CD14-positive monocyte (primary cell): ENCODE data around the gene IKZF3. TPM values are rescaled to one million over a fixed set of nuclear protein-coding genes. Genes with fewer than 3 reads are reported as not detected.

Experiments
- DNase-seq, 3 donors: peaks; one replicate each; pipeline ENCODE4 v3.0.0-alpha.2; 2011 to 2022
- H2AFZ ChIP-seq: 2 replicates; pipeline ENCODE4 v1.6.0; 2012; ENCODE audit warnings: mild to moderate bottlenecking, low read depth, low read length, inconsistent platforms; ENCODE audit not compliant: insufficient read depth, poor library complexity, severe bottlenecking
- H3K27ac ChIP-seq, 2 donors: 1 replicate in 1 of 2; 2 replicates in 1 of 2; pipeline ENCODE4 v1.5.1; 2012 to 2013; ENCODE audit warnings: low read length in 2 of 2, control low read depth in 1 of 2, inconsistent platforms in 1 of 2, low read depth in 1 of 2, mild to moderate bottlenecking in 1 of 2
- H3K27me3 ChIP-seq, 2 donors: one replicate each; pipeline versions ENCODE4 v1.6.0 to v1.6.1; 2011 to 2013; ENCODE audit warnings: low read length in 2 of 2; ENCODE audit not compliant: control insufficient read depth in 2 of 2, insufficient read depth in 2 of 2
- H3K36me3 ChIP-seq, 2 donors: replicated peaks in 1 of 2; 1 replicate in 1 of 2; 2 replicates in 1 of 2; pipeline versions ENCODE4 v1.5.1 to v1.6.1; 2012 to 2013; ENCODE audit warnings: low read length in 2 of 2, control low read depth in 1 of 2, inconsistent platforms in 1 of 2, mild to moderate bottlenecking in 1 of 2; ENCODE audit not compliant: insufficient read depth in 2 of 2, control insufficient read depth in 1 of 2
- H3K4me1 ChIP-seq, 2 donors: 1 replicate in 1 of 2; 2 replicates in 1 of 2; pipeline versions ENCODE4 v1.5.1 to v1.6.1; 2012 to 2013; ENCODE audit warnings: low read length in 2 of 2, control low read depth in 1 of 2, inconsistent platforms in 1 of 2, mild to moderate bottlenecking in 1 of 2, moderate library complexity in 1 of 2; ENCODE audit not compliant: insufficient read depth in 2 of 2, control insufficient read depth in 1 of 2
- H3K4me2 ChIP-seq: replicated peaks from 2 replicates; pipeline ENCODE3; 2012; ENCODE audit warnings: low read length, moderate library complexity, mild to moderate bottlenecking; ENCODE audit not compliant: poor library complexity, severe bottlenecking; ENCODE audit errors: extremely low read depth
- H3K4me3 ChIP-seq, 3 experiments: fragments of 200-600 bp in 1 of 3; sonication (generic) in 1 of 3; replicated peaks in 1 of 3; 1 replicate in 2 of 3; 2 replicates in 1 of 3; pipeline ENCODE4 v1.5.1; 2011 to 2013; ENCODE audit warnings: low read length in 3 of 3, mild to moderate bottlenecking in 3 of 3, control low read depth in 2 of 3, low read depth in 2 of 3, inconsistent platforms in 1 of 3, moderate library complexity in 1 of 3
- H3K79me2 ChIP-seq: 2 replicates; pipeline ENCODE4 v1.6.0; 2012; ENCODE audit warnings: mild to moderate bottlenecking, control low read depth, inconsistent platforms, low read length, moderate library complexity; ENCODE audit not compliant: insufficient read depth
- H3K9ac ChIP-seq: 2 replicates; pipeline ENCODE4 v1.6.0; 2017; ENCODE audit warnings: low read length, mild to moderate bottlenecking; ENCODE audit not compliant: insufficient read depth, poor library complexity, severe bottlenecking
- H3K9me3 ChIP-seq, 2 donors: replicated peaks in 1 of 2; 1 replicate in 1 of 2; 2 replicates in 1 of 2; pipeline versions ENCODE4 v1.5.1 to v1.6.1; 2012 to 2013; ENCODE audit warnings: low read length in 2 of 2, control low read depth in 1 of 2; ENCODE audit not compliant: control insufficient read depth in 1 of 2, insufficient read depth in 1 of 2
- H4K20me1 ChIP-seq: 2 replicates; pipeline ENCODE4 v1.6.0; 2012; ENCODE audit warnings: mild to moderate bottlenecking, low read length, control low read depth, moderate library complexity; ENCODE audit not compliant: insufficient read depth
- H3K27ac Mint-ChIP-seq, 7 donors: one replicate each; pipeline ENCODE4 v1.8.0; 2020; ENCODE audit warnings: mild to moderate bottlenecking in 7 of 7, mixed read lengths in 7 of 7, moderate library complexity in 6 of 7, inconsistent platforms in 2 of 7
- H3K27me3 Mint-ChIP-seq, 3 donors: one replicate each; pipeline ENCODE4 v1.8.0; 2021 to 2022; ENCODE audit warnings: low read depth in 3 of 3, mild to moderate bottlenecking in 3 of 3, mixed read lengths in 3 of 3, moderate library complexity in 3 of 3, inconsistent platforms in 1 of 3
- H3K36me3 Mint-ChIP-seq, 2 donors: one replicate each; pipeline ENCODE4 v1.8.0; 2020; ENCODE audit warnings: mixed read lengths in 2 of 2, inconsistent platforms in 1 of 2, mild to moderate bottlenecking in 1 of 2
- H3K4me1 Mint-ChIP-seq: one replicate; pipeline ENCODE4 v1.8.0; 2020; ENCODE audit warnings: mild to moderate bottlenecking, mixed read lengths
- H3K4me3 Mint-ChIP-seq, 2 donors: one replicate each; pipeline ENCODE4 v1.8.0; 2020; ENCODE audit warnings: mild to moderate bottlenecking in 2 of 2, mixed read lengths in 2 of 2, moderate library complexity in 1 of 2
- H3K9me3 Mint-ChIP-seq, 7 donors: one replicate each; pipeline ENCODE4 v1.8.0; 2020 to 2022; ENCODE audit warnings: mixed read lengths in 7 of 7, mild to moderate bottlenecking in 6 of 7, moderate library complexity in 6 of 7, inconsistent platforms in 2 of 7
- WGBS: methylation state at CpG from one replicate; pipeline ENCODE4 v1.1.5; 2013; ENCODE audit warnings: missing lambda C conversion rate; ENCODE audit not compliant: insufficient coverage; 5-methylcytosine and 5-hydroxymethylcytosine counted together
- intact Hi-C, 2 donors: fragments of 100-400 bp; cut with micrococcal nuclease; formaldehyde crosslinking; loops; one replicate each; pipeline versions ENCODE4 v1.15.0 to v1.15.1; 2023
- polyA plus RNA-seq, 3 donors: library from polyadenylated mRNA; depleted of rRNA in 1 of 3; unstranded in 2 of 3; stranded (reverse) in 1 of 3; fragments of 300-500 nt in 2 of 3; fragments of >200 nt in 1 of 3; fragmentation: Illumina TruSeq in 2 of 3; gene quantifications; 1 replicate in 2 of 3; 2 replicates in 1 of 3; pipeline ENCODE4 v1.2.3, GENCODE V29; 2012 to 2021
- TF ChIP-seq, protein P1 (sequence below): fragments of 200-600 bp; IDR thresholded peaks from one replicate; pipeline ENCODE4 v1.8.0; 2022; ENCODE audit warnings: antibody characterized with exemption, mild to moderate bottlenecking

Gene IKZF3
- polyA plus RNA-seq, 3 donors = 0.05 to 0.15 (median 0.05) TPM

DNA sequence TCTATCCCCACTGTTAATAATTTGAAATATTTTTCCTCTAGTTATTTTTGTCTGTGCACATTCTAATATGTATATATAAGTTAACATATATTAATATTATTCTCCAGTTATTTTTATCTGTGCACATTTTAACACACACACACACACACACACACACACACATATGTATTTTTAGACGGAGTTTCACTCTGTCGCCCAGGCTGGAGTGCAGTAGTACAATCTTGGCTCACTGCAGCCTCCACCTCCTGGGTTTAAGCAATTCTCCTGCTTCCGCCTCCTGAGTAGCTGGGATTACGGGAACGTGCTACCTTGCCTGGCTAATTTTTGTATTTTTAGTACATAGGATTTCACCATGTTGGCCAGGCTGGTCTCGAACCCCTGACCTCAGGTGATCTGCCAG is 146.5 kb downstream of the IKZF3 start:
- H3K27ac ChIP-seq = no peak overlapping the region
- Mint-ChIP-seq H3K4me1 (peaks cover 2% of the 10 kb centered on the region), H3K4me3 (no peak overlapping the region), H3K36me3 (no peaks in the 10 kb centered on the region), H3K27ac (no peak overlapping the region), H3K27me3 (peaks cover 0 to 4% (median 3%) of the 10 kb centered on the region in 3 donors), H3K9me3 (no peaks in the 10 kb centered on the region)
- TF ChIP-seq, protein P1, sequence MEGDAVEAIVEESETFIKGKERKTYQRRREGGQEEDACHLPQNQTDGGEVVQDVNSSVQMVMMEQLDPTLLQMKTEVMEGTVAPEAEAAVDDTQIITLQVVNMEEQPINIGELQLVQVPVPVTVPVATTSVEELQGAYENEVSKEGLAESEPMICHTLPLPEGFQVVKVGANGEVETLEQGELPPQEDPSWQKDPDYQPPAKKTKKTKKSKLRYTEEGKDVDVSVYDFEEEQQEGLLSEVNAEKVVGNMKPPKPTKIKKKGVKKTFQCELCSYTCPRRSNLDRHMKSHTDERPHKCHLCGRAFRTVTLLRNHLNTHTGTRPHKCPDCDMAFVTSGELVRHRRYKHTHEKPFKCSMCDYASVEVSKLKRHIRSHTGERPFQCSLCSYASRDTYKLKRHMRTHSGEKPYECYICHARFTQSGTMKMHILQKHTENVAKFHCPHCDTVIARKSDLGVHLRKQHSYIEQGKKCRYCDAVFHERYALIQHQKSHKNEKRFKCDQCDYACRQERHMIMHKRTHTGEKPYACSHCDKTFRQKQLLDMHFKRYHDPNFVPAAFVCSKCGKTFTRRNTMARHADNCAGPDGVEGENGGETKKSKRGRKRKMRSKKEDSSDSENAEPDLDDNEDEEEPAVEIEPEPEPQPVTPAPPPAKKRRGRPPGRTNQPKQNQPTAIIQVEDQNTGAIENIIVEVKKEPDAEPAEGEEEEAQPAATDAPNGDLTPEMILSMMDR = no peak
- H2AFZ ChIP-seq = no peak overlapping the region
- H3K4me2 ChIP-seq = no peak overlapping the region
- no peaks in the 10 kb centered on the region for H3K79me2 ChIP-seq
- peaks cover 0 to 4% of the 10 kb centered on the region in 2 donors for H3K4me1 ChIP-seq
- no peaks in the 10 kb centered on the region for H3K36me3 ChIP-seq
- intact Hi-C loops = no loop called here
- no peaks in the 10 kb centered on the region for H3K27me3 ChIP-seq
- 90% methylated on average over 3 of the region's 6 CpGs for WGBS
- H3K9me3 ChIP-seq = no peaks in the 10 kb centered on the region
- H3K9ac ChIP-seq = no peak overlapping the region
- H3K4me3 ChIP-seq = no peak overlapping the region
- no peak for DNase-seq
- no peaks in the 10 kb centered on the region for H4K20me1 ChIP-seq

DNA sequence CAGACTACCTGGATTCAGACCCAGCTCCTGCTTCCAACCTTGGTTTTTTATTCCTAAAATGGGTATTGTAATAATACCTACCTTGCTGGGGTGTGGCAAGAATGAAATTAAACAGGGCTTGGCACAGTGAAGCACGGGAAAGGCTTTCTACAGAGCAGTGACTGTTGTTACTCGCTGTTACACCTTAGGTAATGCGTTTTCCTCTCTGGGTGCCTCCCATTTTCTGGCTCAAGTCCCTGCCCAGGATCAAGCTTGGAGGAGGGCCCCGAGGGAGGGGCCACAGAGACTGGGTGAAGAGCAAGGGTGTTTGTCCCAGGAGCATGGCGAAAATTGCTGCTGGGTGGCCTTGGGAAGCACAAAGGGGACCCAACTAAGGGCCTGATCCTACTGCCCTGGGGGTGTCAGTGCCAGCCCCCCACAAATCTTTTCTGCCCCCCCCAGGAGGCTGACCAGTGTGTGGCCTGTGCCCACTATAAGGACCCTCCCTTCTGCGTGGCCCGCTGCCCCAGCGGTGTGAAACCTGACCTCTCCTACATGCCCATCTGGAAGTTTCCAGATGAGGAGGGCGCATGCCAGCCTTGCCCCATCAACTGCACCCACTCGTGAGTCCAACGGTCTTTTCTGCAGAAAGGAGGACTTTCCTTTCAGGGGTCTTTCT is 147.1 kb downstream of the IKZF3 start:
- H3K4me1 ChIP-seq = peaks cover 0 to 4% of the 10 kb centered on the region in 2 donors
- Mint-ChIP-seq H3K27ac (peak overlapping the region in 1 of 7 donors; percentile 45), H3K4me3 (no peak overlapping the region), H3K9me3 (no peaks in the 10 kb centered on the region), H3K36me3 (no peaks in the 10 kb centered on the region), H3K4me1 (peaks cover 2% of the 10 kb centered on the region), H3K27me3 (peaks cover 0 to 5% (median 4%) of the 10 kb centered on the region in 3 donors)
- intact Hi-C loops = no loop called here
- TF ChIP-seq, protein P1 = no peak
- no peaks in the 10 kb centered on the region for H4K20me1 ChIP-seq
- no peak overlapping the region for H3K9ac ChIP-seq
- no peaks in the 10 kb centered on the region for H3K36me3 ChIP-seq
- H2AFZ ChIP-seq = no peak overlapping the region
- H3K4me3 ChIP-seq = no peak overlapping the region
- no peaks in the 10 kb centered on the region for H3K27me3 ChIP-seq
- no peak overlapping the region for H3K27ac ChIP-seq
- H3K79me2 ChIP-seq = no peaks in the 10 kb centered on the region
- no peak for DNase-seq
- H3K9me3 ChIP-seq = no peaks in the 10 kb centered on the region
- no peak overlapping the region for H3K4me2 ChIP-seq
- WGBS = 97% methylated on average over 7 of the region's 11 CpGs
